Measurements from ENCODE around the gene LSM14A. TPM values are rescaled to one million over a fixed set of nuclear protein-coding genes. Genes with fewer than 3 reads are reported as not detected.

LSM14A gene
- total and polyA plus RNA-seq, 2 of the 8 experiments (the other 6 are each of a cell fraction or from before 2014, with no cell fraction given): 117 to 195 TPM

DNA sequence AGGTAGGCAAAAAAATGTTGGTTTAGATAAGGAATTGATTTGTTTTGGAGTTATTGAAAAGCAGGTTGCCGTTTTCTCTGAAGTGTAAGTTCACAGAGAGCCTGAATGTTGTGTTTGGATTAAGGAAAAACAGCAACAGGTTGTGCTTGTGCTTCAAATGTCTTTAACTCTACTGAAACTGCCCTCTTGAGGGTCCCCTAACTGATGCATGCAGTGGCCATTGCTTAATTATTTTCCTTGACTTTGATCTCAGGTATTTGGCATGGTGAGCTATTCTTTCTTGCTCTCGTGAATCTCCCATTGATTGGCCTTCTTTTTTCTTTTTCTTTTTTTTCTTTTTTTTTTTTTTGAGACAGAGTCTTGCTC, 85.2 kb downstream of the LSM14A start:
- Histone ChIP-seq H3K18ac (ENCODE audit: extremely low read depth, low read length) (no peak overlapping the region), H3K4ac (replicated peaks; ENCODE audit: insufficient read length, low read depth, low read length) (no peak overlapping the region), H3K4me2 (ENCODE audit: insufficient read depth in 1 of 2, low read depth in 2 of 2, low read length in 2 of 2) (no peak overlapping the region), H3K23ac (ENCODE audit: insufficient read length) (no peak overlapping the region), H3K36me3 (ENCODE audit: control insufficient read depth in 2 of 4, insufficient read depth in 4 of 4, low read length in 3 of 4) (no peaks in the 10 kb centered on the region), H3K23me2 (ENCODE audit: low read depth, low read length) (peaks cover 8% of the 10 kb centered on the region; the same call in 1 of the 2 replicates), H3K4me1 (replicated peaks in 1 of 4; ENCODE audit: control insufficient read depth in 3 of 4, insufficient read depth in 4 of 4, low read length in 3 of 4) (peaks cover 6 to 11% (median 7%) of the 10 kb centered on the region in 4 experiments), H3K27me3 (replicated peaks in 1 of 4; ENCODE audit: control insufficient read depth in 3 of 4, extremely low read depth in 1 of 4, insufficient read depth in 3 of 4, low read length in 3 of 4) (no peaks in the 10 kb centered on the region), H2AFZ (ENCODE audit: low read length) (no peak overlapping the region), H2BK5ac (ENCODE audit: low read depth, low read length) (no peak overlapping the region), H2AK5ac (ENCODE audit: low read depth, low read length) (no peak overlapping the region), H3K4me3 (ENCODE audit: extremely low read depth in 1 of 4, insufficient read depth in 2 of 4, low read depth in 3 of 4, low read length in 4 of 4) (no peak overlapping the region), H2BK15ac (ENCODE audit: low read length) (no peak overlapping the region), H2BK120ac (replicated peaks; ENCODE audit: low read depth, low read length) (no peak overlapping the region), H3K79me1 (ENCODE audit: low read depth, low read length) (no peaks in the 10 kb centered on the region), H2BK20ac (ENCODE audit: low read length) (no peak overlapping the region), H3K79me2 (ENCODE audit: control insufficient read depth in 1 of 2, insufficient read depth in 2 of 2, low read length in 2 of 2) (peaks cover 3 to 41% of the 10 kb centered on the region in 2 experiments; a peak in 2 of 4 replicates), H4K20me1 (replicated peaks in 1 of 2; ENCODE audit: control insufficient read depth in 1 of 2, insufficient read depth in 2 of 2, low read length in 2 of 2) (peaks cover 0 to 10% of the 10 kb centered on the region in 2 experiments), H4K91ac (replicated peaks; ENCODE audit: insufficient read length, low read length) (no peak overlapping the region), H3K9me3 (ENCODE audit: insufficient read depth in 2 of 2, low read depth in 1 of 2, low read length in 1 of 2) (no peaks in the 10 kb centered on the region), H3K27ac (ENCODE audit: low read depth, low read length) (no peak overlapping the region), H4K8ac (ENCODE audit: extremely low read depth, insufficient read depth, low read length) (no peak overlapping the region), H3K14ac (ENCODE audit: insufficient read length) (no peak overlapping the region), H2BK12ac (ENCODE audit: low read depth, low read length) (no peak overlapping the region), H3K9ac (replicated peaks in 1 of 4; ENCODE audit: extremely low read depth in 1 of 4, low read depth in 3 of 4, low read length in 3 of 4) (no peak overlapping the region), H4K5ac (ENCODE audit: insufficient read length, low read depth, low read length) (no peak overlapping the region), H3K56ac (replicated peaks; ENCODE audit: insufficient read length, low read depth, low read length) (no peak overlapping the region)
- POLR2A ChIA-PET (ENCODE audit: partially characterized antibody): no interaction called here
- CTCF ChIA-PET (ENCODE audit: partially characterized antibody): interaction anchor here (0.7 kb wide), 1 partner anchor 18 kb away, joined by 3 read pairs; no protein-coding TSS in a partner anchor
- FAIRE-seq (no peak), DNase-seq (ENCODE audit: low read depth in 1 of 2, low spot score in 2 of 2) (no peak)
- 100% methylated on average over 2 of the region's 2 CpGs; no CpG with 5 or more reads in 1 of the 2 experiments for WGBS, 2 experiments (ENCODE audit: extremely low coverage in 1 of 2, insufficient coverage in 1 of 2, insufficient read length in 1 of 2, insufficient replicate concordance in 2 of 2, low coverage in 1 of 2, low lambda C conversion rate in 2 of 2, missing lambda C conversion rate in 1 of 2)
- no peak for TF ChIP-seq JUND (IDR thresholded peaks at IDR 0.05; ENCODE audit: low read length)
- TF ChIP-seq, protein P1, sequence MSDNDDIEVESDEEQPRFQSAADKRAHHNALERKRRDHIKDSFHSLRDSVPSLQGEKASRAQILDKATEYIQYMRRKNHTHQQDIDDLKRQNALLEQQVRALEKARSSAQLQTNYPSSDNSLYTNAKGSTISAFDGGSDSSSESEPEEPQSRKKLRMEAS (IDR thresholded peaks at IDR 0.05): no peak
- TF ChIP-seq MAFK (IDR thresholded peaks at IDR 0.05; ENCODE audit: low read depth, low read length): no peak
- TF ChIP-seq KDM1A (IDR thresholded peaks at IDR 0.05; ENCODE audit: borderline replicate concordance, low read length): no peak
- TF ChIP-seq SRF (IDR thresholded peaks at IDR 0.05; ENCODE audit: low read depth, low read length): no peak
- TF ChIP-seq SUZ12 (IDR thresholded peaks at IDR 0.05; ENCODE audit: low read length): no peak
- TF ChIP-seq BCL11A (IDR thresholded peaks at IDR 0.05; ENCODE audit: low read depth in 2 of 2, low read length in 2 of 2): no peak
- no peak for TF ChIP-seq TCF12 (IDR thresholded peaks at IDR 0.05; ENCODE audit: low read depth, low read length)
- TF ChIP-seq SIRT6 (IDR thresholded peaks at IDR 0.05; ENCODE audit: low read length): no peak
- TF ChIP-seq, protein P2, sequence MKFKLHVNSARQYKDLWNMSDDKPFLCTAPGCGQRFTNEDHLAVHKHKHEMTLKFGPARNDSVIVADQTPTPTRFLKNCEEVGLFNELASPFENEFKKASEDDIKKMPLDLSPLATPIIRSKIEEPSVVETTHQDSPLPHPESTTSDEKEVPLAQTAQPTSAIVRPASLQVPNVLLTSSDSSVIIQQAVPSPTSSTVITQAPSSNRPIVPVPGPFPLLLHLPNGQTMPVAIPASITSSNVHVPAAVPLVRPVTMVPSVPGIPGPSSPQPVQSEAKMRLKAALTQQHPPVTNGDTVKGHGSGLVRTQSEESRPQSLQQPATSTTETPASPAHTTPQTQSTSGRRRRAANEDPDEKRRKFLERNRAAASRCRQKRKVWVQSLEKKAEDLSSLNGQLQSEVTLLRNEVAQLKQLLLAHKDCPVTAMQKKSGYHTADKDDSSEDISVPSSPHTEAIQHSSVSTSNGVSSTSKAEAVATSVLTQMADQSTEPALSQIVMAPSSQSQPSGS (IDR thresholded peaks at IDR 0.05; ENCODE audit: low read length): no peak
- TF ChIP-seq CREB1 (IDR thresholded peaks at IDR 0.05): no peak
- TF ChIP-seq EGR1 (IDR thresholded peaks at IDR 0.05; ENCODE audit: borderline replicate concordance, low read depth, low read length): no peak
- TF ChIP-seq, protein P3, sequence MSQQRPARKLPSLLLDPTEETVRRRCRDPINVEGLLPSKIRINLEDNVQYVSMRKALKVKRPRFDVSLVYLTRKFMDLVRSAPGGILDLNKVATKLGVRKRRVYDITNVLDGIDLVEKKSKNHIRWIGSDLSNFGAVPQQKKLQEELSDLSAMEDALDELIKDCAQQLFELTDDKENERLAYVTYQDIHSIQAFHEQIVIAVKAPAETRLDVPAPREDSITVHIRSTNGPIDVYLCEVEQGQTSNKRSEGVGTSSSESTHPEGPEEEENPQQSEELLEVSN (IDR thresholded peaks at IDR 0.05): no peak
